K562 (cell line): ENCODE measurements around the gene BRME1. TPM values are rescaled to one million over a fixed set of nuclear protein-coding genes. Genes with fewer than 3 reads are reported as not detected.

Experiments used
- ATF3 ChIP-seq, 2 experiments: fragments of 450-650 bp in 1 of 2; sonication (generic) in 1 of 2; formaldehyde crosslinking in 1 of 2; IDR thresholded peaks in 1 of 2; conservative IDR thresholded peaks in 1 of 2; 2 replicates each; pipeline versions ENCODE4 v1.6.1 to v1.8.1; 2016 to 2023; ENCODE audit warnings: mild to moderate bottlenecking in 2 of 2, moderate library complexity in 2 of 2, inconsistent platforms in 1 of 2, missing genetic modification reagents in 1 of 2
- CTBP1 ChIP-seq: fragments of 450-650 bp; IDR thresholded peaks from 2 replicates; pipeline ENCODE4 v1.6.1; 2016; ENCODE audit warnings: borderline replicate concordance
- DIDO1 ChIP-seq: fragments of 450-650 bp; IDR thresholded peaks from 2 replicates; pipeline ENCODE4 v1.6.1; 2016; ENCODE audit warnings: low read depth, missing biosample characterization, missing genetic modification characterization
- HEY1 ChIP-seq: fragments of 250-450 bp; sonication (Bioruptor Pico); IDR thresholded peaks from 2 replicates; pipeline ENCODE4 v1.5.0; 2020; ENCODE audit warnings: mild to moderate bottlenecking, moderate library complexity, borderline replicate concordance
- MTA3 ChIP-seq: fragments of 450-650 bp; formaldehyde crosslinking; IDR thresholded peaks from 2 replicates; pipeline ENCODE4 v1.6.1; 2017; ENCODE audit warnings: mild to moderate bottlenecking, borderline replicate concordance
- NFRKB ChIP-seq: fragments of 450-650 bp; IDR thresholded peaks from 2 replicates; pipeline ENCODE4 v1.6.1; 2016; ENCODE audit warnings: low read depth
- SMARCA4 ChIP-seq: fragments of 450-650 bp; IDR thresholded peaks from 2 replicates; pipeline ENCODE4 v1.6.1; 2016
- SMC3 ChIP-seq: conservative IDR thresholded peaks from 2 replicates; pipeline ENCODE4 v1.6.1; 2011; ENCODE audit warnings: low read depth, low read length, improper control_type of control experiment; ENCODE audit not compliant: insufficient read depth
- TEAD2 ChIP-seq: fragments of 450-650 bp; IDR thresholded peaks from 2 replicates; pipeline ENCODE4 v1.6.1; 2016; ENCODE audit warnings: missing genetic modification characterization, control low read depth, missing compliant biosample characterization
- ZC3H4 ChIP-seq: sonication (generic); formaldehyde crosslinking; IDR thresholded peaks from 2 replicates; pipeline ENCODE4 v1.9.0; 2021; ENCODE audit warnings: missing genetic modification reagents, borderline replicate concordance
- ZFX ChIP-seq: sonication (generic); formaldehyde crosslinking; IDR thresholded peaks from 2 replicates; pipeline ENCODE4 v1.8.0; 2022; ENCODE audit warnings: mild to moderate bottlenecking, missing genetic modification reagents, moderate library complexity
- ZNF217 ChIP-seq: sonication (generic); formaldehyde crosslinking; IDR thresholded peaks from 2 replicates; pipeline ENCODE4 v1.8.0; 2022; ENCODE audit warnings: mild to moderate bottlenecking, missing genetic modification reagents
- ZNF384 ChIP-seq: IDR thresholded peaks from 2 replicates; pipeline ENCODE4 v1.6.1; 2012; ENCODE audit warnings: low read depth, low read length, improper control_type of control experiment
- polyA plus RNA-seq, 8 experiments: library from polyadenylated mRNA; depleted of rRNA in 4 of 8; stranded (reverse) in 5 of 8; unstranded in 3 of 8; fragments of >200 nt; fragmentation: Nextera tagmentation in 2 of 8; fragmentation: Illumina TruSeq in 1 of 8; extraction: Ambion mirVana in 2 of 8; extraction: Trizol in 1 of 8; gene quantifications; 2 replicates each; pipeline versions ENCODE4 v1.2.1 to v1.2.3, GENCODE V29; 2011 to 2014; ENCODE audit warnings: inconsistent platforms in 1 of 8, missing spikeins in 1 of 8
- total RNA-seq, 7 experiments: library from RNA; depleted of rRNA in 6 of 7; stranded (reverse); fragments of >200 nt in 6 of 7; fragmentation: Illumina TruSeq in 2 of 7; extraction: Trizol in 2 of 7; gene quantifications; 2 replicates each; pipeline versions ENCODE4 v1.2.1 to v1.2.3, GENCODE V29; 2011 to 2021; ENCODE audit warnings: low replicate concordance in 1 of 7
- TF ChIP-seq, protein P1 (sequence below), 3 experiments: IDR thresholded peaks in 2 of 3; conservative IDR thresholded peaks in 1 of 3; 2 replicates each; pipeline ENCODE4 v1.5.1; 2011 to 2012; ENCODE audit warnings: low read length in 3 of 3, mild to moderate bottlenecking in 3 of 3, control low read depth in 2 of 3, improper control_type of control experiment in 1 of 3, inconsistent platforms in 1 of 3, low read depth in 1 of 3, mixed read lengths in 1 of 3, moderate library complexity in 1 of 3; ENCODE audit not compliant: insufficient read depth in 2 of 3
- TF ChIP-seq, protein P2 (sequence below), 2 experiments: fragments of 450-650 bp; IDR thresholded peaks; 2 replicates each; pipeline ENCODE4 v1.6.1; 2018; ENCODE audit warnings: mild to moderate bottlenecking in 2 of 2, low read depth in 1 of 2; ENCODE audit not compliant: partially characterized antibody in 2 of 2
- TF ChIP-seq, protein P3 (sequence below): fragments of 450-650 bp; IDR thresholded peaks from 2 replicates; pipeline ENCODE4 v1.7.1; 2018; ENCODE audit warnings: mild to moderate bottlenecking, low read depth; ENCODE audit not compliant: partially characterized antibody

The BRME1 gene
- total and polyA plus RNA-seq, 9 of the 15 experiments (the other 6 are each of a cell fraction or from before 2014, with no cell fraction given), result 0.75 to 6.1 (median 3.6) TPM

DNA sequence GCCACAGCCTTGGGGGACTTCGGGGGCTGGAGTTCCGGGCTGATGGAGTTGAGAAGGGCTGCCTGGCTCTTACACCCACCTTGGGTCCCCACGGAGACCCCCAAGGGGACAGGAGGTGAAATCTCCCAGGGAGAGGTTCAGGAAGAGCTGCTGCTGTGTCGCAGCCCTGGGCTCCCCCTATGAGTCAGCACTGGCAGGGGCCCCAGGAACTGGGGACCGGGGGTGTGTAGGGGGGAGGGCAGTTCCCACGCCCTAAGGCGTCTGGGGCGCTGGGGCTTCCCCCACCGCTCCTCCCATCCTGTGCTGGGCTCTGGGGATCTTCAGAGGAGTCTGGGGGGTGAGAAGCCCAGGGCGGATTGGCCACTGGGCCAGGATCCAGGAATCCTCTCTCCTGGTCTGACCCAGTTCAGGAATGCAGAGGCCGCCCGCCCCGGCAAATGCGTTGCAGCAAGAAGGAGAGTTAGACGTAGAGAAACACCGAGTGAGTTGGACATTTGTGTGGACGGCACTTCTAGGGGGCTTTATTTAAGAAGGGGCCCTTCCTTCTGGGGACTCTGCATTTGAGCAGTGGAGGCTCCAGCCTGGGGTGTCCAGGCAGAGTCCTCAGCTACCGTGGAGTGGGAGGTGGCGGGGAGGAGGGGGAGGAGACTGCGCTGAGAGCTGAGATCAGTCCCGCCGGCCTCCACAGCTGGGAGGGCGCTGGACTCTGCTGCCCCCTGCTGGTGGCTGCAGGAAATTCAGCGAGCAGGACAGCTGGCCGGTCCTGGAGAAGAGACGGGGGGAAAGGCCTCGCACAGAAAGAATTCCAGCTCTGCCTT is 44.0 kb downstream of the BRME1 start (continued):
- TF ChIP-seq, protein P1, sequence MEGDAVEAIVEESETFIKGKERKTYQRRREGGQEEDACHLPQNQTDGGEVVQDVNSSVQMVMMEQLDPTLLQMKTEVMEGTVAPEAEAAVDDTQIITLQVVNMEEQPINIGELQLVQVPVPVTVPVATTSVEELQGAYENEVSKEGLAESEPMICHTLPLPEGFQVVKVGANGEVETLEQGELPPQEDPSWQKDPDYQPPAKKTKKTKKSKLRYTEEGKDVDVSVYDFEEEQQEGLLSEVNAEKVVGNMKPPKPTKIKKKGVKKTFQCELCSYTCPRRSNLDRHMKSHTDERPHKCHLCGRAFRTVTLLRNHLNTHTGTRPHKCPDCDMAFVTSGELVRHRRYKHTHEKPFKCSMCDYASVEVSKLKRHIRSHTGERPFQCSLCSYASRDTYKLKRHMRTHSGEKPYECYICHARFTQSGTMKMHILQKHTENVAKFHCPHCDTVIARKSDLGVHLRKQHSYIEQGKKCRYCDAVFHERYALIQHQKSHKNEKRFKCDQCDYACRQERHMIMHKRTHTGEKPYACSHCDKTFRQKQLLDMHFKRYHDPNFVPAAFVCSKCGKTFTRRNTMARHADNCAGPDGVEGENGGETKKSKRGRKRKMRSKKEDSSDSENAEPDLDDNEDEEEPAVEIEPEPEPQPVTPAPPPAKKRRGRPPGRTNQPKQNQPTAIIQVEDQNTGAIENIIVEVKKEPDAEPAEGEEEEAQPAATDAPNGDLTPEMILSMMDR (IDR thresholded peaks at IDR 0.05 in 2 of 3, conservative IDR thresholded peaks at IDR 0.05 in 1 of 3; ENCODE audit: insufficient read depth in 2 of 3, low read depth in 1 of 3, low read length in 3 of 3), result peak; percentile 91 to 98 (median 96)
- peak; percentile 80 for TF ChIP-seq MTA3
- TF ChIP-seq SMC3, result peak; percentile 97
- TF ChIP-seq ZC3H4 (CRISPR knock-in tag), result peak; percentile 81; the same call in 1 of the 2 replicates
- TF ChIP-seq ATF3 (IDR thresholded peaks at IDR 0.05), result peak; percentile 90
- TF ChIP-seq ATF3 (CRISPR knock-in tag; conservative IDR thresholded peaks at IDR 0.05), result no peak
- TF ChIP-seq ZNF384, result peak; percentile 75
- TF ChIP-seq CTBP1, result 0 out of 2 replicates have a peak, but pooled peaks have one; percentile 22
- TF ChIP-seq ZNF217 (CRISPR knock-in tag), result no peak
- no peak for TF ChIP-seq TEAD2 (tag)
- TF ChIP-seq, protein P2, sequence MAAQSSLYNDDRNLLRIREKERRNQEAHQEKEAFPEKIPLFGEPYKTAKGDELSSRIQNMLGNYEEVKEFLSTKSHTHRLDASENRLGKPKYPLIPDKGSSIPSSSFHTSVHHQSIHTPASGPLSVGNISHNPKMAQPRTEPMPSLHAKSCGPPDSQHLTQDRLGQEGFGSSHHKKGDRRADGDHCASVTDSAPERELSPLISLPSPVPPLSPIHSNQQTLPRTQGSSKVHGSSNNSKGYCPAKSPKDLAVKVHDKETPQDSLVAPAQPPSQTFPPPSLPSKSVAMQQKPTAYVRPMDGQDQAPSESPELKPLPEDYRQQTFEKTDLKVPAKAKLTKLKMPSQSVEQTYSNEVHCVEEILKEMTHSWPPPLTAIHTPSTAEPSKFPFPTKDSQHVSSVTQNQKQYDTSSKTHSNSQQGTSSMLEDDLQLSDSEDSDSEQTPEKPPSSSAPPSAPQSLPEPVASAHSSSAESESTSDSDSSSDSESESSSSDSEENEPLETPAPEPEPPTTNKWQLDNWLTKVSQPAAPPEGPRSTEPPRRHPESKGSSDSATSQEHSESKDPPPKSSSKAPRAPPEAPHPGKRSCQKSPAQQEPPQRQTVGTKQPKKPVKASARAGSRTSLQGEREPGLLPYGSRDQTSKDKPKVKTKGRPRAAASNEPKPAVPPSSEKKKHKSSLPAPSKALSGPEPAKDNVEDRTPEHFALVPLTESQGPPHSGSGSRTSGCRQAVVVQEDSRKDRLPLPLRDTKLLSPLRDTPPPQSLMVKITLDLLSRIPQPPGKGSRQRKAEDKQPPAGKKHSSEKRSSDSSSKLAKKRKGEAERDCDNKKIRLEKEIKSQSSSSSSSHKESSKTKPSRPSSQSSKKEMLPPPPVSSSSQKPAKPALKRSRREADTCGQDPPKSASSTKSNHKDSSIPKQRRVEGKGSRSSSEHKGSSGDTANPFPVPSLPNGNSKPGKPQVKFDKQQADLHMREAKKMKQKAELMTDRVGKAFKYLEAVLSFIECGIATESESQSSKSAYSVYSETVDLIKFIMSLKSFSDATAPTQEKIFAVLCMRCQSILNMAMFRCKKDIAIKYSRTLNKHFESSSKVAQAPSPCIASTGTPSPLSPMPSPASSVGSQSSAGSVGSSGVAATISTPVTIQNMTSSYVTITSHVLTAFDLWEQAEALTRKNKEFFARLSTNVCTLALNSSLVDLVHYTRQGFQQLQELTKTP (IDR thresholded peaks at IDR 0.05; ENCODE audit: low read depth in 1 of 2, partially characterized antibody in 2 of 2), result peak; percentile 62 to 65
- TF ChIP-seq DIDO1 (tag), result no peak
- peak; percentile 44; the same call in 1 of the 2 replicates for TF ChIP-seq NFRKB
- no peak; the same call in 1 of the 2 replicates for TF ChIP-seq SMARCA4
- TF ChIP-seq HEY1 (CRISPR knock-in tag), result no peak
- TF ChIP-seq, protein P3, sequence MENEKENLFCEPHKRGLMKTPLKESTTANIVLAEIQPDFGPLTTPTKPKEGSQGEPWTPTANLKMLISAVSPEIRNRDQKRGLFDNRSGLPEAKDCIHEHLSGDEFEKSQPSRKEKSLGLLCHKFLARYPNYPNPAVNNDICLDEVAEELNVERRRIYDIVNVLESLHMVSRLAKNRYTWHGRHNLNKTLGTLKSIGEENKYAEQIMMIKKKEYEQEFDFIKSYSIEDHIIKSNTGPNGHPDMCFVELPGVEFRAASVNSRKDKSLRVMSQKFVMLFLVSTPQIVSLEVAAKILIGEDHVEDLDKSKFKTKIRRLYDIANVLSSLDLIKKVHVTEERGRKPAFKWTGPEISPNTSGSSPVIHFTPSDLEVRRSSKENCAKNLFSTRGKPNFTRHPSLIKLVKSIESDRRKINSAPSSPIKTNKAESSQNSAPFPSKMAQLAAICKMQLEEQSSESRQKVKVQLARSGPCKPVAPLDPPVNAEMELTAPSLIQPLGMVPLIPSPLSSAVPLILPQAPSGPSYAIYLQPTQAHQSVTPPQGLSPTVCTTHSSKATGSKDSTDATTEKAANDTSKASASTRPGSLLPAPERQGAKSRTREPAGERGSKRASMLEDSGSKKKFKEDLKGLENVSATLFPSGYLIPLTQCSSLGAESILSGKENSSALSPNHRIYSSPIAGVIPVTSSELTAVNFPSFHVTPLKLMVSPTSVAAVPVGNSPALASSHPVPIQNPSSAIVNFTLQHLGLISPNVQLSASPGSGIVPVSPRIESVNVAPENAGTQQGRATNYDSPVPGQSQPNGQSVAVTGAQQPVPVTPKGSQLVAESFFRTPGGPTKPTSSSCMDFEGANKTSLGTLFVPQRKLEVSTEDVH, result no peak
- peak; percentile 77 for TF ChIP-seq ZFX (CRISPR knock-in tag)
